PC-3 (cell line): ENCODE measurements around the gene FBXL7. TPM values are rescaled to one million over a fixed set of nuclear protein-coding genes. Genes with fewer than 3 reads are reported as not detected.

Experiments
- ATAC-seq: fragments of 200-7000 bp; cut with Tn5 transposase; 2 replicates; pipeline ENCODE4 v1.9.1; 2020; ENCODE audit warnings: mild to moderate bottlenecking, moderate library complexity
- BruUV-seq: library from RNA; stranded (reverse); fragments of 400-500 nt; replicated peaks from 2 replicates; lab custom pipeline; 2021; lab: Mats Ljungman, UMichigan
- CTCF ChIA-PET: fragments of 300-600 bp; sonication (Branson Sonifier 250); formaldehyde crosslinking; loops from one replicate; lab custom pipeline; 2022; ENCODE audit warnings: antibody characterized with exemption; lab: Charles Lee
- POLR2A ChIA-PET: fragments of 300-600 bp; sonication (Branson Sonifier 250); formaldehyde crosslinking; loops from one replicate; lab custom pipeline; 2022; ENCODE audit warnings: antibody characterized with exemption; ENCODE audit not compliant: unreplicated experiment; lab: Charles Lee
- DNase-seq: peaks from one replicate; pipeline ENCODE4 v3.0.0-alpha.2; 2015
- H2AFZ ChIP-seq: fragments of 300-600 bp; sonication (generic); 2 replicates; pipeline ENCODE4 v1.6.0; 2016; ENCODE audit warnings: antibody characterized with exemption, low read length
- H3F3A ChIP-seq: fragments of 300-600 bp; sonication (generic); one replicate; pipeline ENCODE4 v1.6.0; 2017; ENCODE audit warnings: antibody characterized with exemption, low read length, control low read depth, mild to moderate bottlenecking; ENCODE audit not compliant: unreplicated experiment
- H3K27ac ChIP-seq: fragments of 300-600 bp; sonication (generic); 2 replicates; pipeline ENCODE4 v1.5.1; 2016; ENCODE audit warnings: mild to moderate bottlenecking, low read length
- H3K27me3 ChIP-seq: fragments of 300-600 bp; sonication (generic); 2 replicates; pipeline ENCODE4 v1.6.1; 2016; ENCODE audit warnings: low read length, mixed read lengths
- H3K36me3 ChIP-seq: fragments of 300-600 bp; sonication (generic); 2 replicates; pipeline ENCODE4 v1.6.1; 2016; ENCODE audit warnings: low read depth, mixed run types, low read length, mixed read lengths
- H3K4me1 ChIP-seq: fragments of 300-600 bp; sonication (generic); 2 replicates; pipeline ENCODE4 v1.5.1; 2016; ENCODE audit warnings: low read length; ENCODE audit not compliant: insufficient read depth
- H3K4me2 ChIP-seq: fragments of 300-600 bp; sonication (generic); 2 replicates; pipeline ENCODE4 v1.6.0; 2016; ENCODE audit warnings: low read length
- H3K4me3 ChIP-seq: fragments of 300-600 bp; sonication (generic); 2 replicates; pipeline ENCODE4 v1.5.1; 2016; ENCODE audit warnings: mild to moderate bottlenecking, low read length, mixed read lengths
- H3K79me2 ChIP-seq: fragments of 300-600 bp; sonication (generic); 2 replicates; pipeline ENCODE4 v1.6.1; 2017; ENCODE audit warnings: low read length, mixed read lengths
- H3K9ac ChIP-seq: fragments of 300-600 bp; sonication (generic); 2 replicates; pipeline ENCODE4 v1.6.0; 2016; ENCODE audit warnings: mild to moderate bottlenecking, low read length
- H3K9me2 ChIP-seq: fragments of 300-600 bp; sonication (generic); replicated peaks from 2 replicates; pipeline ENCODE4 v1.6.1; 2016; ENCODE audit warnings: mixed run types, low read length, mixed read lengths
- H3K9me3 ChIP-seq: fragments of 300-600 bp; sonication (generic); 2 replicates; pipeline ENCODE4 v1.6.1; 2016; ENCODE audit warnings: low read length, mixed read lengths
- H4K20me1 ChIP-seq: fragments of 300-600 bp; sonication (generic); 2 replicates; pipeline ENCODE4 v1.6.1; 2016; ENCODE audit warnings: low read length, mixed read lengths
- CTCF ChIP-seq: fragments of 300-600 bp; sonication (generic); conservative IDR thresholded peaks from 2 replicates; pipeline ENCODE4 v1.5.1; 2017; ENCODE audit warnings: antibody characterized with exemption, low read depth, mild to moderate bottlenecking, low read length
- EZH2 ChIP-seq: fragments of 300-600 bp; sonication (generic); IDR thresholded peaks from one replicate; pipeline ENCODE4 v1.6.1; 2017; ENCODE audit warnings: antibody characterized with exemption, mild to moderate bottlenecking, low read length; ENCODE audit not compliant: unreplicated experiment
- EZH2phosphoT487 ChIP-seq: fragments of 300-600 bp; sonication (generic); IDR thresholded peaks from 2 replicates; pipeline ENCODE4 v1.6.1; 2018; ENCODE audit warnings: mild to moderate bottlenecking, antibody characterized with exemption, low read length, borderline replicate concordance
- intact Hi-C: fragments of 100-400 bp; cut with micrococcal nuclease; formaldehyde crosslinking; loops from 2 replicates; pipeline ENCODE4 v1.9.0; 2023
- total RNA-seq: library from RNA; depleted of rRNA; stranded (reverse); fragments of >200 nt; gene quantifications from 2 replicates; pipeline ENCODE4 v1.2.3, GENCODE V29; 2014

The FBXL7 gene
- total RNA-seq, 1 experiment from 2014 or later: 0.18 TPM

- ATAC-seq: no peak
- Histone ChIP-seq H3K36me3 (no peaks in the 10 kb centered on the region), H3K4me3 (no peak overlapping the region), H3K27ac (no peak overlapping the region), H3K9ac (no peak overlapping the region), H3K9me2 (no peaks in the 10 kb centered on the region), H4K20me1 (no peaks in the 10 kb centered on the region), H3F3A (no peaks in the 10 kb centered on the region), H3K4me2 (no peak overlapping the region), H2AFZ (no peak overlapping the region), H3K4me1 (no peaks in the 10 kb centered on the region), H3K79me2 (no peaks in the 10 kb centered on the region), H3K9me3 (0 out of 2 replicates have a peak, but pooled peaks cover 3% of the 10 kb centered on the region), H3K27me3 (no peaks in the 10 kb centered on the region)
- no TSS peak for BruUV-seq
- POLR2A ChIA-PET: no interaction called here
- DNase-seq: no peak
- TF ChIP-seq EZH2 (no peak), EZH2phosphoT487 (no peak), CTCF (no peak)
- CTCF ChIA-PET: no interaction called here
- intact Hi-C loops: no loop called here
These were observed 262.7 kb downstream of the FBXL7 start for GRCh38 chr5:15762668-15763067.

- H3K9ac ChIP-seq: no peak overlapping the region
- no peak overlapping the region for H2AFZ ChIP-seq
- H3K4me2 ChIP-seq: no peak overlapping the region
- H3K79me2 ChIP-seq: no peaks in the 10 kb centered on the region
- intact Hi-C loops: no loop called here
- ChIA-PET CTCF (no interaction called here), POLR2A (no interaction called here)
- TF ChIP-seq CTCF (no peak), EZH2phosphoT487 (no peak), EZH2 (no peak)
- H3K4me3 ChIP-seq: no peak overlapping the region
- H3K4me1 ChIP-seq: no peaks in the 10 kb centered on the region
- no TSS peak for BruUV-seq
- H3K27ac ChIP-seq: no peak overlapping the region
- no peaks in the 10 kb centered on the region for H3K9me2 ChIP-seq
- no peak for ATAC-seq
- H3K27me3 ChIP-seq: no peaks in the 10 kb centered on the region
- no peaks in the 10 kb centered on the region for H4K20me1 ChIP-seq
- H3F3A ChIP-seq: no peaks in the 10 kb centered on the region
- no peaks in the 10 kb centered on the region for H3K36me3 ChIP-seq
- H3K9me3 ChIP-seq: 0 out of 2 replicates have a peak, but pooled peaks cover 3% of the 10 kb centered on the region
- DNase-seq: no peak
These were observed 263.8 kb downstream of the FBXL7 start for GRCh38 chr5:15763754-15764153.

- H3K4me1 ChIP-seq: no peaks in the 10 kb centered on the region
- DNase-seq (no peak), ATAC-seq (no peak)
- H3K4me2 ChIP-seq: no peak overlapping the region
- no peak for TF ChIP-seq CTCF
- TF ChIP-seq EZH2phosphoT487: no peak
- TF ChIP-seq EZH2: no peak
- H3K9me2 ChIP-seq: no peaks in the 10 kb centered on the region
- H3K79me2 ChIP-seq: no peaks in the 10 kb centered on the region
- H3K27ac ChIP-seq: no peak overlapping the region
- 0 out of 2 replicates have a peak, but pooled peaks cover 3% of the 10 kb centered on the region for H3K9me3 ChIP-seq
- H3K9ac ChIP-seq: no peak overlapping the region
- no peaks in the 10 kb centered on the region for H3K36me3 ChIP-seq
- H3F3A ChIP-seq: no peaks in the 10 kb centered on the region
- BruUV-seq: no TSS peak
- CTCF ChIA-PET: no interaction called here
- intact Hi-C loops: no loop called here
- H2AFZ ChIP-seq: no peak overlapping the region
- no peak overlapping the region for H3K4me3 ChIP-seq
- H4K20me1 ChIP-seq: no peaks in the 10 kb centered on the region
- POLR2A ChIA-PET: no interaction called here
- H3K27me3 ChIP-seq: no peaks in the 10 kb centered on the region
These were observed 269.0 kb downstream of the FBXL7 start for GRCh38 chr5:15768936-15769335.
